PC-9 (cell line): ENCODE measurements around the gene SNRNP40.

Source experiments
- CTCF ChIP-seq: fragments of 200-600 bp; sonication (generic); conservative IDR thresholded peaks from 2 replicates; pipeline ENCODE4 v1.6.1; 2017; ENCODE audit warnings: mixed run types, antibody characterized with exemption, mild to moderate bottlenecking, moderate library complexity
- EZH2 ChIP-seq: fragments of 200-600 bp; sonication (generic); IDR thresholded peaks from 2 replicates; pipeline ENCODE4 v1.8.0; 2017; ENCODE audit warnings: antibody characterized with exemption, low read depth

GRCh38 chr1:31219489-31219888 is 77.1 kb downstream of the SNRNP40 start:
- TF ChIP-seq CTCF (no peak), EZH2 (no peak)
